Activated T-helper 2 cell treated with anti-CD3 and anti-CD28 coated beads, Interferon-gamma antibody, Interleukin-2, Interleukin-4, amounts not matched to agents 10 μg/mL and 5 μg/mL and 100 μg/mL, durations not matched to agents 14 hours and 24 hours and 36 hours (primary cell): Measurements from ENCODE around the gene PACSIN2. TPM values are rescaled to one million over a fixed set of nuclear protein-coding genes. Genes with fewer than 3 reads are reported as not detected.

Experiments
- DNase-seq: peaks from one replicate; pipeline ENCODE4 v3.0.0; 2021; ENCODE audit warnings: low spot score
- H3K27ac Mint-ChIP-seq: one replicate; pipeline ENCODE4 v1.8.0; 2021; ENCODE audit warnings: mixed read lengths
- H3K27me3 Mint-ChIP-seq: one replicate; pipeline ENCODE4 v1.8.0; 2021; ENCODE audit warnings: low read depth, mixed read lengths
- H3K36me3 Mint-ChIP-seq: one replicate; pipeline ENCODE4 v1.8.0; 2021; ENCODE audit warnings: low read depth, mixed read lengths
- H3K4me1 Mint-ChIP-seq: one replicate; pipeline ENCODE4 v1.8.0; 2021; ENCODE audit warnings: low read depth, mixed read lengths
- H3K4me3 Mint-ChIP-seq: one replicate; pipeline ENCODE4 v1.8.0; 2021; ENCODE audit warnings: low read depth, mild to moderate bottlenecking, moderate library complexity, mixed read lengths
- H3K9me3 Mint-ChIP-seq: one replicate; pipeline ENCODE4 v1.8.0; 2021; ENCODE audit warnings: mixed read lengths
- intact Hi-C: fragments of 100-400 bp; cut with micrococcal nuclease; formaldehyde crosslinking; loops from one replicate; pipeline ENCODE4 v1.15.1; 2023
- total RNA-seq: library from RNA; stranded (reverse); gene quantifications from 2 replicates; pipeline ENCODE4 v1.2.3, GENCODE V29; 2022

The PACSIN2 gene
- total RNA-seq, 1 donor from 2014 or later = 30.8 TPM

- H3K27me3 Mint-ChIP-seq = no peaks in the 10 kb centered on the region
- intact Hi-C loops = loop anchor here (5.0 to 10.0 kb wide), 2 partner anchors 69 to 167 kb away; no protein-coding TSS in a partner anchor
- no peak overlapping the region for H3K27ac Mint-ChIP-seq
- H3K36me3 Mint-ChIP-seq = peaks cover 21% of the 10 kb centered on the region
- no peak overlapping the region for H3K4me3 Mint-ChIP-seq
- no peak for DNase-seq
- H3K4me1 Mint-ChIP-seq = peaks cover 13% of the 10 kb centered on the region
- peaks cover 20% of the 10 kb centered on the region for H3K9me3 Mint-ChIP-seq
Measured at GRCh38 chr22:42865536-42865935, 149.4 kb downstream of the PACSIN2 start.

- no peaks in the 10 kb centered on the region for H3K27me3 Mint-ChIP-seq
- H3K4me3 Mint-ChIP-seq = no peak overlapping the region
- peaks cover 21% of the 10 kb centered on the region for H3K36me3 Mint-ChIP-seq
- peak overlapping the region; percentile 78 for H3K27ac Mint-ChIP-seq
- peaks cover 20% of the 10 kb centered on the region for H3K9me3 Mint-ChIP-seq
- DNase-seq = no peak
- peaks cover 16% of the 10 kb centered on the region for H3K4me1 Mint-ChIP-seq
- intact Hi-C loops = loop anchor here (1.0 to 10.0 kb wide), 4 partner anchors 26 to 225 kb away; partner anchors contain the start of gene TTLL1
Measured at GRCh38 chr22:42863349-42863961, 151.5 kb downstream of the PACSIN2 start.

- no peak overlapping the region for H3K27ac Mint-ChIP-seq
- peaks cover 21% of the 10 kb centered on the region for H3K36me3 Mint-ChIP-seq
- no peak overlapping the region for H3K4me3 Mint-ChIP-seq
- peaks cover 16% of the 10 kb centered on the region for H3K4me1 Mint-ChIP-seq
- DNase-seq = no peak
- intact Hi-C loops = loop anchor here (2.0 to 10.0 kb wide), 3 partner anchors 73 to 227 kb away; partner anchors contain the start of gene TTLL1
- peaks cover 20% of the 10 kb centered on the region for H3K9me3 Mint-ChIP-seq
- no peaks in the 10 kb centered on the region for H3K27me3 Mint-ChIP-seq
Measured at GRCh38 chr22:42862045-42862734, 152.8 kb downstream of the PACSIN2 start.

GRCh38 chr22:42860968-42861367 is 154.0 kb downstream of the PACSIN2 start:
- Mint-ChIP-seq H3K9me3 (peaks cover 20% of the 10 kb centered on the region), H3K4me3 (no peak overlapping the region), H3K4me1 (peaks cover 16% of the 10 kb centered on the region), H3K36me3 (peaks cover 23% of the 10 kb centered on the region), H3K27ac (no peak overlapping the region), H3K27me3 (no peaks in the 10 kb centered on the region)
- intact Hi-C loops = loop anchor here (10.0 kb wide), 1 partner anchor 74 kb away; no protein-coding TSS in a partner anchor
- DNase-seq = no peak

- no peak overlapping the region for H3K27ac Mint-ChIP-seq
- H3K27me3 Mint-ChIP-seq = no peaks in the 10 kb centered on the region
- peak overlapping the region; percentile 37 for H3K4me3 Mint-ChIP-seq
- peaks cover 5% of the 10 kb centered on the region for H3K9me3 Mint-ChIP-seq
- DNase-seq = no peak
- H3K36me3 Mint-ChIP-seq = peaks cover 7% of the 10 kb centered on the region
- H3K4me1 Mint-ChIP-seq = peaks cover 8% of the 10 kb centered on the region
- intact Hi-C loops = no loop called here
Measured at GRCh38 chr22:42857845-42858481, 157.0 kb downstream of the PACSIN2 start.

- H3K27me3 Mint-ChIP-seq = no peaks in the 10 kb centered on the region
Measured at GRCh38 chr22:42856865-42857704, 157.9 kb downstream of the PACSIN2 start, which contains the start of gene ARFGAP3. ARFGAP3 (minus strand) TSS chr22:42857273; CDS start chr22:42857182, 91 bp downstream.

GRCh38 chr22:42856179-42856864 is 158.6 kb downstream of the PACSIN2 start:
- intact Hi-C loops = no loop called here
- Mint-ChIP-seq H3K9me3 (no peaks in the 10 kb centered on the region), H3K36me3 (peaks cover 7% of the 10 kb centered on the region), H3K4me3 (peak overlapping the region; percentile 91), H3K4me1 (peaks cover 5% of the 10 kb centered on the region), H3K27ac (peak overlapping the region; percentile 94), H3K27me3 (no peaks in the 10 kb centered on the region)
- peak; percentile 30 for DNase-seq

More at GRCh38 chr22:42856865-42857704, 157.9 kb downstream of the PACSIN2 start, which contains the start of gene ARFGAP3:
- Mint-ChIP-seq H3K36me3 (peaks cover 7% of the 10 kb centered on the region), H3K27ac (peak within 1 kb of the TSS; percentile 94), H3K4me1 (peaks cover 7% of the 10 kb centered on the region), H3K9me3 (peaks cover 2% of the 10 kb centered on the region), H3K4me3 (peak within 1 kb of the TSS; percentile 91)
- intact Hi-C loops = no loop called here
- peak; percentile 94 for DNase-seq

GRCh38 chr22:42855721-42856120 is 159.2 kb downstream of the PACSIN2 start:
- Mint-ChIP-seq H3K27me3 (no peaks in the 10 kb centered on the region), H3K9me3 (no peaks in the 10 kb centered on the region), H3K4me3 (peak overlapping the region; percentile 91), H3K36me3 (peaks cover 7% of the 10 kb centered on the region), H3K27ac (peak overlapping the region; percentile 94), H3K4me1 (peaks cover 9% of the 10 kb centered on the region)
- intact Hi-C loops = no loop called here
- DNase-seq = no peak

GRCh38 chr22:42855211-42855610 is 159.7 kb downstream of the PACSIN2 start:
- no peak overlapping the region for H3K27ac Mint-ChIP-seq
- peak overlapping the region; percentile 39 for H3K4me3 Mint-ChIP-seq
- no peak for DNase-seq
- H3K27me3 Mint-ChIP-seq = no peaks in the 10 kb centered on the region
- no peaks in the 10 kb centered on the region for H3K9me3 Mint-ChIP-seq
- peaks cover 8% of the 10 kb centered on the region for H3K4me1 Mint-ChIP-seq
- intact Hi-C loops = no loop called here
- H3K36me3 Mint-ChIP-seq = peaks cover 7% of the 10 kb centered on the region

- H3K9me3 Mint-ChIP-seq = no peaks in the 10 kb centered on the region
- no peak overlapping the region for H3K27ac Mint-ChIP-seq
- peaks cover 11% of the 10 kb centered on the region for H3K4me1 Mint-ChIP-seq
- peaks cover 32% of the 10 kb centered on the region for H3K36me3 Mint-ChIP-seq
- DNase-seq = no peak
- H3K4me3 Mint-ChIP-seq = no peak overlapping the region
- no peaks in the 10 kb centered on the region for H3K27me3 Mint-ChIP-seq
- intact Hi-C loops = no loop called here
Measured at GRCh38 chr22:42848941-42849550, 165.9 kb downstream of the PACSIN2 start.

- H3K4me3 Mint-ChIP-seq = no peak overlapping the region
- no peak overlapping the region for H3K27ac Mint-ChIP-seq
- H3K9me3 Mint-ChIP-seq = no peaks in the 10 kb centered on the region
- DNase-seq = no peak
- no peaks in the 10 kb centered on the region for H3K27me3 Mint-ChIP-seq
- peaks cover 16% of the 10 kb centered on the region for H3K4me1 Mint-ChIP-seq
- intact Hi-C loops = no loop called here
- H3K36me3 Mint-ChIP-seq = peaks cover 46% of the 10 kb centered on the region
Measured at GRCh38 chr22:42847110-42847509, 167.8 kb downstream of the PACSIN2 start.
